Gastroesophageal sphincter (tissue), 3 donors: ENCODE results near the gene TNFRSF8.

Source experiments
- EP300 ChIP-seq: sonication (generic); formaldehyde crosslinking; IDR thresholded peaks from one replicate; pipeline ENCODE4 v1.6.1; 2017; ENCODE audit warnings: antibody characterized with exemption, mild to moderate bottlenecking
- POLR2A ChIP-seq, 2 donors: fragments of 450-650 bp; IDR thresholded peaks; one replicate each; pipeline ENCODE4 v1.6.1; 2017; ENCODE audit warnings: antibody characterized with exemption in 2 of 2, mild to moderate bottlenecking in 2 of 2, moderate library complexity in 1 of 2
- POLR2AphosphoS5 ChIP-seq: sonication (generic); formaldehyde crosslinking; IDR thresholded peaks from one replicate; pipeline ENCODE4 v1.6.1; 2017; ENCODE audit warnings: antibody characterized with exemption
- TF ChIP-seq, protein P1 (sequence below), 4 experiments: fragments of 200-600 bp in 2 of 4; fragments of 450-650 bp in 2 of 4; sonication (generic) in 1 of 4; IDR thresholded peaks; one replicate each; pipeline ENCODE4 v1.5.1; 2017 to 2019; ENCODE audit warnings: antibody characterized with exemption in 4 of 4, mild to moderate bottlenecking in 2 of 4, moderate library complexity in 2 of 4

DNA sequence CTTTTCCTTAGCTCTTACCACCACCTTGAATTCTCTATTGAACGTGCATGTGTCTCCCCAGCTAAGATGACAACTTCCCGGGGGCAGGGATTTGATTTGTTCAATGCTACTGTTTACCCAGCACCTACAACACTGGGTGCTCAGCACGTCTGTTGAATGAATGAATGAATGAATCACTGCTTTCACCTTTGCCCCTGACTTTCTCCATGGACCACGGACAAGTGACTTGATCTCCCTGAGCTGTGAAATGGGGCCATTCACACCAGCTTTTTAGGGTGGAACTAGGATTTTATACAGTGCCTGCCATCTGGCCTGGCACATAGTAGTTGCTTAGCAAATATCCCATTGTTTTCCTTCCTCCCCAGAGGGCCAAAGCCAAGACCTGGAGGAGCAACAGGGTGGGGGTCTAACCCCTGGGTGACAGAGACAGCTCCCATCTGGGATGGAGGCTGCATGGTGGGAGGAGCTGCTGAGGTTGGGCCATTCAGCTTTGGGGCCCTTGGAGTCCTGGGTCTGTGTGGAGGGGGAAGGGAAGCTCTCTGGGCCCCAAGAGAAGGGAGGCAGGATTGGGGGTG is 119.4 kb downstream of the TNFRSF8 start:
- TF ChIP-seq, protein P1, sequence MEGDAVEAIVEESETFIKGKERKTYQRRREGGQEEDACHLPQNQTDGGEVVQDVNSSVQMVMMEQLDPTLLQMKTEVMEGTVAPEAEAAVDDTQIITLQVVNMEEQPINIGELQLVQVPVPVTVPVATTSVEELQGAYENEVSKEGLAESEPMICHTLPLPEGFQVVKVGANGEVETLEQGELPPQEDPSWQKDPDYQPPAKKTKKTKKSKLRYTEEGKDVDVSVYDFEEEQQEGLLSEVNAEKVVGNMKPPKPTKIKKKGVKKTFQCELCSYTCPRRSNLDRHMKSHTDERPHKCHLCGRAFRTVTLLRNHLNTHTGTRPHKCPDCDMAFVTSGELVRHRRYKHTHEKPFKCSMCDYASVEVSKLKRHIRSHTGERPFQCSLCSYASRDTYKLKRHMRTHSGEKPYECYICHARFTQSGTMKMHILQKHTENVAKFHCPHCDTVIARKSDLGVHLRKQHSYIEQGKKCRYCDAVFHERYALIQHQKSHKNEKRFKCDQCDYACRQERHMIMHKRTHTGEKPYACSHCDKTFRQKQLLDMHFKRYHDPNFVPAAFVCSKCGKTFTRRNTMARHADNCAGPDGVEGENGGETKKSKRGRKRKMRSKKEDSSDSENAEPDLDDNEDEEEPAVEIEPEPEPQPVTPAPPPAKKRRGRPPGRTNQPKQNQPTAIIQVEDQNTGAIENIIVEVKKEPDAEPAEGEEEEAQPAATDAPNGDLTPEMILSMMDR (IDR thresholded peaks at IDR 0.05) = no peak
- TF ChIP-seq POLR2A (IDR thresholded peaks at IDR 0.05) = no peak
- TF ChIP-seq POLR2AphosphoS5 = no peak
- no peak for TF ChIP-seq EP300
